IMR-90 (cell line): ENCODE measurements around the gene ARHGEF16. TPM values are rescaled to one million over a fixed set of nuclear protein-coding genes. Genes with fewer than 3 reads are reported as not detected.

Source experiments
- ATAC-seq: fragments of 200-7000 bp; cut with Tn5 transposase; 2 replicates; pipeline ENCODE4 v1.9.1; 2020; ENCODE audit warnings: low read depth, mild to moderate bottlenecking, moderate library complexity
- BruUV-seq: library from RNA; stranded (reverse); fragments of 400-500 nt; replicated peaks from 2 replicates; lab custom pipeline; 2021; lab: Mats Ljungman, UMichigan
- CTCF ChIA-PET: fragments of 300-600 bp; formaldehyde crosslinking; extraction: SDS; loops from one replicate; lab custom pipeline; 2021; ENCODE audit warnings: antibody characterized with exemption; lab: Yijun Ruan, JAX
- POLR2A ChIA-PET: fragments of 300-600 bp; sonication (Branson Sonifier 250); formaldehyde crosslinking; loops from one replicate; lab custom pipeline; 2022; ENCODE audit warnings: antibody characterized with exemption; ENCODE audit not compliant: unreplicated experiment; lab: Charles Lee
- DNase-seq: peaks from one replicate; pipeline ENCODE4 v3.0.0; 2013
- H2AFZ ChIP-seq: replicated peaks from 2 replicates; pipeline ENCODE3; 2013; ENCODE audit warnings: low read length, mild to moderate bottlenecking; ENCODE audit not compliant: poor library complexity
- H2AK5ac ChIP-seq: 2 replicates; pipeline ENCODE4 v1.6.1; 2013; ENCODE audit warnings: low read depth, low read length, inconsistent platforms
- H2AK9ac ChIP-seq: replicated peaks from 2 replicates; pipeline ENCODE3; 2013; ENCODE audit warnings: mild to moderate bottlenecking, low read depth, low read length, moderate library complexity; ENCODE audit not compliant: poor library complexity
- H2BK120ac ChIP-seq: 2 replicates; pipeline ENCODE4 v1.6.1; 2013; ENCODE audit warnings: low read depth, low read length, inconsistent platforms
- H2BK15ac ChIP-seq: 3 replicates; pipeline ENCODE4 v1.6.1; 2013; ENCODE audit warnings: low read depth, low read length, inconsistent platforms
- H2BK20ac ChIP-seq: 2 replicates; pipeline ENCODE4 v1.6.1; 2013; ENCODE audit warnings: low read depth, mild to moderate bottlenecking, inconsistent platforms, low read length, moderate library complexity
- H2BK5ac ChIP-seq: 2 replicates; pipeline ENCODE4 v1.6.1; 2013; ENCODE audit warnings: mild to moderate bottlenecking, low read depth, low read length, inconsistent platforms; ENCODE audit not compliant: poor library complexity, severe bottlenecking
- H3K14ac ChIP-seq: replicated peaks from 2 replicates; pipeline ENCODE4 v1.6.1; 2013; ENCODE audit warnings: low read depth, low read length, inconsistent platforms
- H3K18ac ChIP-seq: 2 replicates; pipeline ENCODE4 v1.6.1; 2013; ENCODE audit warnings: low read depth, low read length, control low read depth
- H3K23ac ChIP-seq: 2 replicates; pipeline ENCODE4 v1.6.1; 2013; ENCODE audit warnings: low read depth, low read length, inconsistent platforms
- H3K27ac ChIP-seq: 2 replicates; pipeline ENCODE4 v1.5.1; 2013; ENCODE audit warnings: mild to moderate bottlenecking, control low read depth, low read length; ENCODE audit not compliant: insufficient read depth
- H3K27me3 ChIP-seq: 2 replicates; pipeline ENCODE4 v1.6.1; 2013; ENCODE audit warnings: low read length; ENCODE audit not compliant: control insufficient read depth, insufficient read depth
- H3K36me3 ChIP-seq: 2 replicates; pipeline ENCODE4 v1.6.1; 2013; ENCODE audit warnings: low read length, mixed read lengths; ENCODE audit not compliant: control insufficient read depth, insufficient read depth
- H3K4ac ChIP-seq: 2 replicates; pipeline ENCODE4 v1.6.1; 2013; ENCODE audit warnings: low read depth, low read length, inconsistent platforms
- H3K4me1 ChIP-seq: 2 replicates; pipeline ENCODE4 v1.6.1; 2013; ENCODE audit warnings: low read length, mixed read lengths; ENCODE audit not compliant: control insufficient read depth, insufficient read depth
- H3K4me2 ChIP-seq: 2 replicates; pipeline ENCODE4 v1.6.1; 2013; ENCODE audit warnings: low read depth, mild to moderate bottlenecking, control low read depth, low read length, moderate library complexity
- H3K4me3 ChIP-seq: 2 replicates; pipeline ENCODE4 v1.5.1; 2013; ENCODE audit warnings: low read depth, mild to moderate bottlenecking, control low read depth, low read length, moderate library complexity; ENCODE audit not compliant: insufficient read depth
- H3K56ac ChIP-seq: 2 replicates; pipeline ENCODE4 v1.6.1; 2013; ENCODE audit warnings: low read length, inconsistent platforms; ENCODE audit not compliant: insufficient read depth; ENCODE audit errors: extremely low read depth
- H3K79me1 ChIP-seq, 2 experiments: 2 replicates each; pipeline ENCODE4 v1.6.1; 2013; ENCODE audit warnings: low read length in 2 of 2, inconsistent platforms in 1 of 2, low read depth in 1 of 2
- H3K9ac ChIP-seq: 2 replicates; pipeline ENCODE4 v1.6.1; 2013; ENCODE audit warnings: low read depth, low read length, control low read depth
- H3K9me1 ChIP-seq: 2 replicates; pipeline ENCODE4 v1.6.1; 2013; ENCODE audit warnings: low read length, inconsistent platforms; ENCODE audit not compliant: insufficient read depth
- H3K9me3 ChIP-seq: 2 replicates; pipeline ENCODE4 v1.6.1; 2013; ENCODE audit warnings: low read length; ENCODE audit not compliant: control insufficient read depth, insufficient read depth
- H4K20me1 ChIP-seq: 2 replicates; pipeline ENCODE4 v1.6.1; 2013; ENCODE audit warnings: low read length, inconsistent platforms; ENCODE audit not compliant: insufficient read depth
- H4K5ac ChIP-seq: 2 replicates; pipeline ENCODE4 v1.6.1; 2013; ENCODE audit warnings: mild to moderate bottlenecking, low read depth, low read length, control low read depth
- H4K8ac ChIP-seq, 2 experiments: 2 replicates each; pipeline ENCODE4 v1.6.1; 2013; ENCODE audit warnings: low read depth in 2 of 2, low read length in 2 of 2, control low read depth in 1 of 2, inconsistent platforms in 1 of 2
- H4K91ac ChIP-seq: 2 replicates; pipeline ENCODE4 v1.6.1; 2013; ENCODE audit warnings: low read depth, low read length, inconsistent platforms; ENCODE audit not compliant: insufficient read depth
- BHLHE40 ChIP-seq: fragments of 150-350 bp; IDR thresholded peaks from 2 replicates; pipeline ENCODE4 v1.6.1; 2016; ENCODE audit warnings: mild to moderate bottlenecking, low read depth, low read length
- CEBPB ChIP-seq: IDR thresholded peaks from 2 replicates; pipeline ENCODE4 v1.6.1; 2012; ENCODE audit warnings: low read depth, low read length, improper control_type of control experiment
- CHD1 ChIP-seq: IDR thresholded peaks from 2 replicates; pipeline ENCODE4 v1.6.1; 2012; ENCODE audit warnings: low read depth, low read length, improper control_type of control experiment
- FOS ChIP-seq: fragments of 150-350 bp; IDR thresholded peaks from 2 replicates; pipeline ENCODE4 v1.6.1; 2016; ENCODE audit warnings: low read depth, low read length
- MXI1 ChIP-seq: IDR thresholded peaks from 2 replicates; pipeline ENCODE4 v1.6.1; 2012; ENCODE audit warnings: low read depth, mild to moderate bottlenecking, low read length, moderate library complexity, borderline replicate concordance
- NFE2L2 ChIP-seq: fragments of 150-350 bp; IDR thresholded peaks from 2 replicates; pipeline ENCODE4 v1.6.1; 2016; ENCODE audit warnings: low read depth, mild to moderate bottlenecking, low read length
- POLR2A ChIP-seq: IDR thresholded peaks from 2 replicates; pipeline ENCODE4 v1.6.1; 2012; ENCODE audit warnings: mild to moderate bottlenecking, low read depth, low read length
- RAD21 ChIP-seq: IDR thresholded peaks from 2 replicates; pipeline ENCODE4 v1.6.1; 2012; ENCODE audit warnings: low read length, improper control_type of control experiment
- RCOR1 ChIP-seq: IDR thresholded peaks from 2 replicates; pipeline ENCODE4 v1.6.1; 2012; ENCODE audit warnings: mild to moderate bottlenecking, low read length, improper control_type of control experiment; ENCODE audit not compliant: insufficient replicate concordance
- RFX5 ChIP-seq: IDR thresholded peaks from 2 replicates; pipeline ENCODE4 v1.8.0; 2012; ENCODE audit warnings: low read depth, mild to moderate bottlenecking, low read length, moderate library complexity
- WGBS, 2 experiments: methylation state at CpG; one replicate each; pipeline versions ENCODE4 v1.1.5 to v1.1.7; 2013; ENCODE audit warnings: missing lambda C conversion rate in 2 of 2; ENCODE audit not compliant: insufficient read length in 1 of 2; ENCODE audit errors: extremely low coverage in 2 of 2; 5-methylcytosine and 5-hydroxymethylcytosine counted together
- dilution Hi-C: fragments of 300-500 bp; cut with HindIII; formaldehyde crosslinking; loops from one replicate; pipeline ENCODE4 v1.14.3; 2018; ENCODE audit warnings: low sequenced_read_pairs; ENCODE audit not compliant: unreplicated experiment
- in situ Hi-C: fragments of 300-500 bp; cut with MboI; formaldehyde crosslinking; loops from 3 replicates; pipeline ENCODE4 v1.14.3; 2019; ENCODE audit warnings: low sequenced_read_pairs, inconsistent platforms, mixed read lengths
- intact Hi-C: fragments of 100-400 bp; cut with micrococcal nuclease; formaldehyde crosslinking; loops from 2 replicates; pipeline ENCODE4 v1.10.0; 2022
- polyA plus RNA-seq, 3 experiments: library from polyadenylated mRNA; depleted of rRNA; stranded (reverse); fragments of >200 nt; gene quantifications; 2 replicates each; pipeline ENCODE4 v1.2.3, GENCODE V29; 2012; ENCODE audit warnings: low replicate concordance in 1 of 3
- total RNA-seq: library from RNA; depleted of rRNA; stranded (reverse); fragments of >200 nt; gene quantifications from 2 replicates; pipeline ENCODE4 v1.2.3, GENCODE V29; 2012
- TF ChIP-seq, protein P1 (sequence below): fragments of 150-350 bp; IDR thresholded peaks from 2 replicates; pipeline ENCODE4 v1.6.1; 2017; ENCODE audit warnings: mild to moderate bottlenecking, antibody characterized with exemption, low read length, low read depth
- TF ChIP-seq, protein P2 (sequence below): fragments of 150-350 bp; IDR thresholded peaks from 2 replicates; pipeline ENCODE4 v1.6.1; 2016; ENCODE audit warnings: low read depth, mild to moderate bottlenecking, low read length, moderate library complexity, borderline replicate concordance

The ARHGEF16 gene
- total and polyA plus RNA-seq, 2 of the 4 experiments (the other 2 are of a cell fraction) = 0.18 to 0.39 TPM

DNA sequence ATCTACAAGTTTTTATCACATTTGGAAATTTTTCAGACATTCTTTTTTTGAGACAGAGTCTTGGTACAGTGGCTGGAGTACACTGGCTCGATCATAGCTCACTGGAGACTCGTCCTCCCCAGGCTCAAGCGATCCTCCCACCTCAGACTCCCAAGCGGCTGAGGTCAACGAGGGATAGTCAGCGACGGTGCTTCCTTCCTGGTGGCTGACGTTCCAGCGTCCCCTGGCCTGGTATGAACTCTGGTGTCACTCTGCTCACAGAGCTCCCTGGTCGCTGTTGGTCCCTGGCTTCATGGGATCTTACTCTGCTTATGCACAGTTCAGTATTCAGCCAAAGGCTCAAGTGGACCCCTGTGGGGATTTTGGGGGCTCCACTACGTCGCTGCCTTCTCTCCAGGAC lies 3.5 kb upstream of the ARHGEF16 start:
- dilution Hi-C loops (no loop called here), intact Hi-C loops (loop anchor here (5.0 kb wide), 2 partner anchors 271 to 351 kb away; no protein-coding TSS in a partner anchor), in situ Hi-C loops (no loop called here)
- H2BK15ac ChIP-seq = no peak overlapping the region
- no peak overlapping the region for H2AK5ac ChIP-seq
- H2BK20ac ChIP-seq = no peak overlapping the region
- H3K9ac ChIP-seq = no peak overlapping the region
- no peaks in the 10 kb centered on the region for H3K9me1 ChIP-seq
- no peak overlapping the region for H2BK5ac ChIP-seq
- ATAC-seq (no peak), DNase-seq (no peak)
- H3K79me1 ChIP-seq = no peaks in the 10 kb centered on the region
- H2AK9ac ChIP-seq = no peak overlapping the region
- no peak overlapping the region for H4K5ac ChIP-seq
- CTCF ChIA-PET = no interaction called here
- no TSS peak for BruUV-seq
- H3K4ac ChIP-seq = no peak overlapping the region
- no peak for TF ChIP-seq CHD1
- no peak for TF ChIP-seq RAD21
- no peak for TF ChIP-seq POLR2A
- no peak for TF ChIP-seq FOS
- TF ChIP-seq, protein P1, sequence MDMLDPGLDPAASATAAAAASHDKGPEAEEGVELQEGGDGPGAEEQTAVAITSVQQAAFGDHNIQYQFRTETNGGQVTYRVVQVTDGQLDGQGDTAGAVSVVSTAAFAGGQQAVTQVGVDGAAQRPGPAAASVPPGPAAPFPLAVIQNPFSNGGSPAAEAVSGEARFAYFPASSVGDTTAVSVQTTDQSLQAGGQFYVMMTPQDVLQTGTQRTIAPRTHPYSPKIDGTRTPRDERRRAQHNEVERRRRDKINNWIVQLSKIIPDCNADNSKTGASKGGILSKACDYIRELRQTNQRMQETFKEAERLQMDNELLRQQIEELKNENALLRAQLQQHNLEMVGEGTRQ = no peak
- TF ChIP-seq RCOR1 = no peak
- TF ChIP-seq BHLHE40 = no peak
- no peak for TF ChIP-seq RFX5
- no peak for TF ChIP-seq NFE2L2
- no peak for TF ChIP-seq CEBPB
- TF ChIP-seq MXI1 = no peak
- TF ChIP-seq, protein P2, sequence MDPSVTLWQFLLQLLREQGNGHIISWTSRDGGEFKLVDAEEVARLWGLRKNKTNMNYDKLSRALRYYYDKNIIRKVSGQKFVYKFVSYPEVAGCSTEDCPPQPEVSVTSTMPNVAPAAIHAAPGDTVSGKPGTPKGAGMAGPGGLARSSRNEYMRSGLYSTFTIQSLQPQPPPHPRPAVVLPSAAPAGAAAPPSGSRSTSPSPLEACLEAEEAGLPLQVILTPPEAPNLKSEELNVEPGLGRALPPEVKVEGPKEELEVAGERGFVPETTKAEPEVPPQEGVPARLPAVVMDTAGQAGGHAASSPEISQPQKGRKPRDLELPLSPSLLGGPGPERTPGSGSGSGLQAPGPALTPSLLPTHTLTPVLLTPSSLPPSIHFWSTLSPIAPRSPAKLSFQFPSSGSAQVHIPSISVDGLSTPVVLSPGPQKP = no peak
- no peak overlapping the region for H2BK120ac ChIP-seq
- no peak overlapping the region for H3K14ac ChIP-seq
- 0 out of 2 replicates have a peak, but pooled peaks cover 2% of the 10 kb centered on the region for H4K20me1 ChIP-seq
- no peak overlapping the region for H3K4me2 ChIP-seq
- peaks cover 26% of the 10 kb centered on the region for H3K27me3 ChIP-seq
- H4K8ac ChIP-seq = no peak overlapping the region
- no peaks in the 10 kb centered on the region for H3K36me3 ChIP-seq
- no peaks in the 10 kb centered on the region; the same call in 1 of the 2 replicates for H3K9me3 ChIP-seq
- no peak overlapping the region for H3K27ac ChIP-seq
- POLR2A ChIA-PET = no interaction called here
- H3K4me3 ChIP-seq = no peak overlapping the region
- 20% methylated on average over 3 of the region's 12 CpGs; no CpG with 5 or more reads in 1 of the 2 experiments for WGBS, 2 experiments
- no peaks in the 10 kb centered on the region; the same call in 1 of the 2 replicates for H3K4me1 ChIP-seq
- no peak overlapping the region for H2AFZ ChIP-seq
- H4K91ac ChIP-seq = no peak overlapping the region
- H3K18ac ChIP-seq = no peak overlapping the region
- no peak overlapping the region for H3K23ac ChIP-seq
- no peak overlapping the region for H3K56ac ChIP-seq
